ENCODE data around the gene SKOR2.

GRCh38 chr18:47166294-47166693 is 85.2 kb downstream of the SKOR2 start:
- TF ChIP-seq POLR2A (IDR thresholded peaks at IDR 0.05) = no peak
- TF ChIP-seq, protein P1, sequence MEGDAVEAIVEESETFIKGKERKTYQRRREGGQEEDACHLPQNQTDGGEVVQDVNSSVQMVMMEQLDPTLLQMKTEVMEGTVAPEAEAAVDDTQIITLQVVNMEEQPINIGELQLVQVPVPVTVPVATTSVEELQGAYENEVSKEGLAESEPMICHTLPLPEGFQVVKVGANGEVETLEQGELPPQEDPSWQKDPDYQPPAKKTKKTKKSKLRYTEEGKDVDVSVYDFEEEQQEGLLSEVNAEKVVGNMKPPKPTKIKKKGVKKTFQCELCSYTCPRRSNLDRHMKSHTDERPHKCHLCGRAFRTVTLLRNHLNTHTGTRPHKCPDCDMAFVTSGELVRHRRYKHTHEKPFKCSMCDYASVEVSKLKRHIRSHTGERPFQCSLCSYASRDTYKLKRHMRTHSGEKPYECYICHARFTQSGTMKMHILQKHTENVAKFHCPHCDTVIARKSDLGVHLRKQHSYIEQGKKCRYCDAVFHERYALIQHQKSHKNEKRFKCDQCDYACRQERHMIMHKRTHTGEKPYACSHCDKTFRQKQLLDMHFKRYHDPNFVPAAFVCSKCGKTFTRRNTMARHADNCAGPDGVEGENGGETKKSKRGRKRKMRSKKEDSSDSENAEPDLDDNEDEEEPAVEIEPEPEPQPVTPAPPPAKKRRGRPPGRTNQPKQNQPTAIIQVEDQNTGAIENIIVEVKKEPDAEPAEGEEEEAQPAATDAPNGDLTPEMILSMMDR (IDR thresholded peaks at IDR 0.05) = no peak

Measured in vagina (tissue), 2 donors.